ENCODE results near the gene TWF1. TPM values are rescaled to one million over a fixed set of nuclear protein-coding genes. Genes with fewer than 3 reads are reported as not detected.
A peak's percentile ranks its signal among the peaks of the same experiment; 100 is the strongest.

Gene TWF1
- polyA plus RNA-seq, 3 donors, result 9.9 to 20.7 (median 13.7) TPM

DNA sequence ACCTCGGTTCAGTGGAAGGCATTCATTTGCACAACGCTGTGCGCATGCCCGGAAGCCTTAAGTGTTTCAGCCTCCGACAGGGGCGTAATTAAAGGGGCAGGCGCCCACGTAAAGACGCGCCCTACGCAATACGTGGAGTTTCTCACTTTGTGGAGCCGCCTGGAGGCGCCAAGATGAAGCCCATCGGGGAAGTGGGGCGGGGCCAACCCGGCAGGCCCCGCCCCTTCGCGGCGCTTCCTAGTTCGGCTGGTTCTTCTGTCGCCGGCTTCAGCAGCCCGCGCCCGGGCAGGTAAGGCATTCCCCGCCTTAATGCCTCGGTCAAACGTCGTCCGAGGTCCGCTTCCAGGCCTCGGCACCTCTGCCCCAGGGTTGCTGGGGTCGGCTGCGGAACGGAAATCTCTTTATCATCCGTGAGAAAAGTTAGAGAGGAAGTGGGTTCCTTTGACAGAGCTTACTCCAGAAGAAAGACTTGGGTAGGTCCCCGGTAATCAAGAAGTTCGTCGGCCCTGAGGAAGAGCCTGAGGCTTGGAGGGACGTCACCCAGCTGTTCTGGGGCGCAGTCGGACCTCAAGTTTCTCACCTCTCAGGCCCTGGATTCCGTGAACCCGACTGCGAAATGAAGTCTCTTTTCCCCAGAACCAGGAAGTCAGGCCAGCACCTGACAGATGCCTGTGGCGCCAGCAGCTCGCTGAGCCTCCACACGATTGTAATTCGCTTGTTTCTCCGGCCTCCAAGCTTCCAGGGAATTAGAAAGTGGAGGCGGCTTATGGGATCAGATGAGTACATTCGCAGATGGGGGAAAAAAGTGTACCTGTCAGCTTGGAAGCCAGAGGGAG, 47.2 kb downstream of the TWF1 start, which contains the start of the genes IRAK4 and PUS7L:
Gene IRAK4, plus strand, starts transcription at position 224 of the 836 bp plus-strand sequence. CDS start 9,161 bp downstream, outside the sequence.
Gene PUS7L, minus strand, starts transcription at position 63 of the 836 bp plus-strand sequence. CDS start 3,545 bp downstream, outside the sequence.
- Histone ChIP-seq H3K9ac (ENCODE audit: insufficient read depth, low read length, poor library complexity, severe bottlenecking) (peak within 1 kb of the TSS; percentile 89), H3K4me2 (replicated peaks; ENCODE audit: extremely low read depth, low read length, poor library complexity, severe bottlenecking) (peak within 1 kb of the TSS; percentile 81), H4K20me1 (ENCODE audit: insufficient read depth, low read length) (peaks cover 18% of the 10 kb centered on the region), H3K27me3 (ENCODE audit: control insufficient read depth in 2 of 2, insufficient read depth in 2 of 2, low read length in 2 of 2) (no peaks in the 10 kb centered on the region), H2AFZ (ENCODE audit: insufficient read depth, low read depth, low read length, poor library complexity, severe bottlenecking) (peak within 1 kb of the TSS; percentile 93), H3K9me3 (replicated peaks in 1 of 2; ENCODE audit: control insufficient read depth in 1 of 2, insufficient read depth in 1 of 2, low read length in 2 of 2) (no peaks in the 10 kb centered on the region), H3K27ac (ENCODE audit: low read depth in 1 of 2, low read length in 2 of 2) (peak within 1 kb of the TSS; percentile 92 to 97), H3K79me2 (ENCODE audit: insufficient read depth, low read length) (peaks cover 64% of the 10 kb centered on the region), H3K4me3 (replicated peaks in 1 of 3; ENCODE audit: low read depth in 2 of 3, low read length in 3 of 3) (peak within 1 kb of the TSS; percentile 65 to 89 (median 84)), H3K36me3 (replicated peaks in 1 of 2; ENCODE audit: control insufficient read depth in 1 of 2, insufficient read depth in 2 of 2, low read length in 2 of 2) (peaks cover 3 to 23% of the 10 kb centered on the region in 2 donors), H3K4me1 (ENCODE audit: control insufficient read depth in 1 of 2, insufficient read depth in 2 of 2, low read length in 2 of 2) (peaks cover 32 to 46% of the 10 kb centered on the region in 2 donors)
- Mint-ChIP-seq H3K4me3 (peak within 1 kb of the TSS; percentile 93 to 97), H3K36me3 (peaks cover 14 to 16% of the 10 kb centered on the region in 2 donors), H3K9me3 (no peaks in the 10 kb centered on the region), H3K27ac (peak within 1 kb of the TSS; percentile 97 to 99 (median 98)), H3K4me1 (peaks cover 50% of the 10 kb centered on the region), H3K27me3 (ENCODE audit: low read depth in 3 of 3) (peaks cover 0 to 4% (median 0%) of the 10 kb centered on the region in 3 donors)
- DNase-seq, result peak; percentile 96 to 99 (median 96)
- WGBS (ENCODE audit: insufficient coverage), result 0% methylated on average over 46 of the region's 54 CpGs
- TF ChIP-seq, protein P1, sequence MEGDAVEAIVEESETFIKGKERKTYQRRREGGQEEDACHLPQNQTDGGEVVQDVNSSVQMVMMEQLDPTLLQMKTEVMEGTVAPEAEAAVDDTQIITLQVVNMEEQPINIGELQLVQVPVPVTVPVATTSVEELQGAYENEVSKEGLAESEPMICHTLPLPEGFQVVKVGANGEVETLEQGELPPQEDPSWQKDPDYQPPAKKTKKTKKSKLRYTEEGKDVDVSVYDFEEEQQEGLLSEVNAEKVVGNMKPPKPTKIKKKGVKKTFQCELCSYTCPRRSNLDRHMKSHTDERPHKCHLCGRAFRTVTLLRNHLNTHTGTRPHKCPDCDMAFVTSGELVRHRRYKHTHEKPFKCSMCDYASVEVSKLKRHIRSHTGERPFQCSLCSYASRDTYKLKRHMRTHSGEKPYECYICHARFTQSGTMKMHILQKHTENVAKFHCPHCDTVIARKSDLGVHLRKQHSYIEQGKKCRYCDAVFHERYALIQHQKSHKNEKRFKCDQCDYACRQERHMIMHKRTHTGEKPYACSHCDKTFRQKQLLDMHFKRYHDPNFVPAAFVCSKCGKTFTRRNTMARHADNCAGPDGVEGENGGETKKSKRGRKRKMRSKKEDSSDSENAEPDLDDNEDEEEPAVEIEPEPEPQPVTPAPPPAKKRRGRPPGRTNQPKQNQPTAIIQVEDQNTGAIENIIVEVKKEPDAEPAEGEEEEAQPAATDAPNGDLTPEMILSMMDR (IDR thresholded peaks at IDR 0.05), result peak; percentile 35
- intact Hi-C loops (cut with micrococcal nuclease), result loop anchor here (2.0 to 5.0 kb wide), 2 partner anchors 46 to 48 kb away; partner anchors contain the start of gene TWF1 (in 1 of the 2)

DNA sequence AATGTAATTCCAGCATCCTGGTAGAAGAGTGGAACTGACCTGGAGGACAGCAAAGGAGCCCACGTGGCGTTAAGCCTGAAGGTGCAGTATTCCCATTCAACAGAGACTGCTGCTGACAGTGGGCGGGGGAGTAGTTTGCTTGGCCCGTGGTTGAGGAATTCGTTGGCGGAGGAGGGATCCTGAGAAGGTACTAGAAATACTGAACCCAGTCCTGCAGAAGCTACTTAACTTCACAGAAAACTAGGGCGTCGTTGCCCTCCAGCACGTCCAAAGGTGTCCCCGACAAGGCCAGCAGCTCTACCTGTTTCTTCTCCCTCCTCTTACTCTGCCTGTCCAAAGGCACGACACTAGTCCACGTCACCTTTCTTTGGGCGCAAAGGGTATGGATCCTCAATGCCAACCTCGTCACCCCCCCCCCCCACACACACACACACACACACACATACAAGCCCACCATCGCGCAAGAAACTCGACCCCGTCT, 47.8 kb downstream of the TWF1 start:
- H2AFZ ChIP-seq (ENCODE audit: insufficient read depth, low read depth, low read length, poor library complexity, severe bottlenecking), result peak overlapping the region; percentile 93
- H3K9ac ChIP-seq (ENCODE audit: insufficient read depth, low read length, poor library complexity, severe bottlenecking), result peak overlapping the region; percentile 89
- peaks cover 11% of the 10 kb centered on the region in 2 donors for H3K36me3 Mint-ChIP-seq
- no peaks in the 10 kb centered on the region for H3K27me3 ChIP-seq (ENCODE audit: control insufficient read depth in 2 of 2, insufficient read depth in 2 of 2, low read length in 2 of 2)
- peak overlapping the region; percentile 92 to 97 for H3K27ac ChIP-seq (ENCODE audit: low read depth in 1 of 2, low read length in 2 of 2)
- peaks cover 32 to 46% of the 10 kb centered on the region in 2 donors for H3K4me1 ChIP-seq (ENCODE audit: control insufficient read depth in 1 of 2, insufficient read depth in 2 of 2, low read length in 2 of 2)
- peak overlapping the region; percentile 93 to 97 for H3K4me3 Mint-ChIP-seq
- H3K4me3 ChIP-seq (replicated peaks in 1 of 3; ENCODE audit: low read depth in 2 of 3, low read length in 3 of 3), result peak overlapping the region; percentile 65 to 89 (median 84)
- no peaks in the 10 kb centered on the region for H3K9me3 ChIP-seq (replicated peaks in 1 of 2; ENCODE audit: control insufficient read depth in 1 of 2, insufficient read depth in 1 of 2, low read length in 2 of 2)
- TF ChIP-seq, protein P1 (IDR thresholded peaks at IDR 0.05), result no peak
- H3K4me2 ChIP-seq (replicated peaks; ENCODE audit: extremely low read depth, low read length, poor library complexity, severe bottlenecking), result peak overlapping the region; percentile 81
- peaks cover 60% of the 10 kb centered on the region for H3K79me2 ChIP-seq (ENCODE audit: insufficient read depth, low read length)
- peak overlapping the region; percentile 85 to 99 (median 98) for H3K27ac Mint-ChIP-seq
- peaks cover 0 to 4% (median 0%) of the 10 kb centered on the region in 3 donors for H3K27me3 Mint-ChIP-seq (ENCODE audit: low read depth in 3 of 3)
- peaks cover 53% of the 10 kb centered on the region for H3K4me1 Mint-ChIP-seq
- H4K20me1 ChIP-seq (ENCODE audit: insufficient read depth, low read length), result peaks cover 18% of the 10 kb centered on the region
- 1% methylated on average over 13 of the region's 18 CpGs for WGBS (ENCODE audit: insufficient coverage)
- DNase-seq, result peak in 1 of 3 donors; percentile 3
- intact Hi-C loops (cut with micrococcal nuclease), result loop anchor here (2.0 to 5.0 kb wide), 2 partner anchors 47 to 49 kb away; partner anchors contain the start of gene TWF1 (in 1 of the 2)
- H3K9me3 Mint-ChIP-seq, result no peaks in the 10 kb centered on the region
- H3K36me3 ChIP-seq (replicated peaks in 1 of 2; ENCODE audit: control insufficient read depth in 1 of 2, insufficient read depth in 2 of 2, low read length in 2 of 2), result peaks cover 3 to 22% of the 10 kb centered on the region in 2 donors

Data from CD14-positive monocyte (primary cell).